ENCODE results near the gene TTN.

DNA sequence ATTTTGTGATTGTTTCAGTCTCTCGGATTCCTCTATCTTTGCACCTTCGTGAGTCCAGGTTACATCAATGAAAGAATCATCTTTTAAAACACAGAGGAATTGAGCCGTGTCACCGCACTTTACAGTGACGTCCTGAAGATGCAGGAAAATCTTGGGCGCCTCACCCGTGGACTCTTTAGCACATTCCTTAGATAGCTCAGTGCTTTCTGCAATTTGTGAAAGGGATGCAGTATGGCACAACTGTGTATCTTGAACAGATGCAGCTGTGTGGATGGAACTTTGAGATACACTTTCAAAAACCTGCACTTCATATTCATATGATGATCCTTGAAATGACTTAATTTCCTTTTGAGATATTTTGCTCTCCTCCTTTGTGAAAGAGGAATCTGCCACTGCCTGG is 50.9 kb downstream of the TTN start:
- no peak for TF ChIP-seq EZH2 (IDR thresholded peaks at IDR 0.05; ENCODE audit: low read length, missing control alignments)
- TF ChIP-seq, protein P1, sequence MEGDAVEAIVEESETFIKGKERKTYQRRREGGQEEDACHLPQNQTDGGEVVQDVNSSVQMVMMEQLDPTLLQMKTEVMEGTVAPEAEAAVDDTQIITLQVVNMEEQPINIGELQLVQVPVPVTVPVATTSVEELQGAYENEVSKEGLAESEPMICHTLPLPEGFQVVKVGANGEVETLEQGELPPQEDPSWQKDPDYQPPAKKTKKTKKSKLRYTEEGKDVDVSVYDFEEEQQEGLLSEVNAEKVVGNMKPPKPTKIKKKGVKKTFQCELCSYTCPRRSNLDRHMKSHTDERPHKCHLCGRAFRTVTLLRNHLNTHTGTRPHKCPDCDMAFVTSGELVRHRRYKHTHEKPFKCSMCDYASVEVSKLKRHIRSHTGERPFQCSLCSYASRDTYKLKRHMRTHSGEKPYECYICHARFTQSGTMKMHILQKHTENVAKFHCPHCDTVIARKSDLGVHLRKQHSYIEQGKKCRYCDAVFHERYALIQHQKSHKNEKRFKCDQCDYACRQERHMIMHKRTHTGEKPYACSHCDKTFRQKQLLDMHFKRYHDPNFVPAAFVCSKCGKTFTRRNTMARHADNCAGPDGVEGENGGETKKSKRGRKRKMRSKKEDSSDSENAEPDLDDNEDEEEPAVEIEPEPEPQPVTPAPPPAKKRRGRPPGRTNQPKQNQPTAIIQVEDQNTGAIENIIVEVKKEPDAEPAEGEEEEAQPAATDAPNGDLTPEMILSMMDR (conservative IDR thresholded peaks at IDR 0.05 in 1 of 2, IDR thresholded peaks at IDR 0.05 in 1 of 2; ENCODE audit: low read depth in 1 of 2, low read length in 2 of 2), result no peak

Data from fibroblast of lung (primary cell).